ENCODE measurements around the gene MSANTD2. TPM values are rescaled to one million over a fixed set of nuclear protein-coding genes. Genes with fewer than 3 reads are reported as not detected.

The MSANTD2 gene
- total and polyA plus RNA-seq, 2 donors from 2014 or later: 6.5 to 16.4 TPM

GRCh38 chr11:124718801-124719200 is 81.4 kb downstream of the MSANTD2 start:
- DNase-seq: no peak
- FAIRE-seq: no peak
- peak overlapping the region in 1 of 3 donors; percentile 35 for H3K4me3 ChIP-seq (ENCODE audit: low read length in 3 of 3)
- TF ChIP-seq, protein P1, sequence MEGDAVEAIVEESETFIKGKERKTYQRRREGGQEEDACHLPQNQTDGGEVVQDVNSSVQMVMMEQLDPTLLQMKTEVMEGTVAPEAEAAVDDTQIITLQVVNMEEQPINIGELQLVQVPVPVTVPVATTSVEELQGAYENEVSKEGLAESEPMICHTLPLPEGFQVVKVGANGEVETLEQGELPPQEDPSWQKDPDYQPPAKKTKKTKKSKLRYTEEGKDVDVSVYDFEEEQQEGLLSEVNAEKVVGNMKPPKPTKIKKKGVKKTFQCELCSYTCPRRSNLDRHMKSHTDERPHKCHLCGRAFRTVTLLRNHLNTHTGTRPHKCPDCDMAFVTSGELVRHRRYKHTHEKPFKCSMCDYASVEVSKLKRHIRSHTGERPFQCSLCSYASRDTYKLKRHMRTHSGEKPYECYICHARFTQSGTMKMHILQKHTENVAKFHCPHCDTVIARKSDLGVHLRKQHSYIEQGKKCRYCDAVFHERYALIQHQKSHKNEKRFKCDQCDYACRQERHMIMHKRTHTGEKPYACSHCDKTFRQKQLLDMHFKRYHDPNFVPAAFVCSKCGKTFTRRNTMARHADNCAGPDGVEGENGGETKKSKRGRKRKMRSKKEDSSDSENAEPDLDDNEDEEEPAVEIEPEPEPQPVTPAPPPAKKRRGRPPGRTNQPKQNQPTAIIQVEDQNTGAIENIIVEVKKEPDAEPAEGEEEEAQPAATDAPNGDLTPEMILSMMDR (IDR thresholded peaks at IDR 0.05; ENCODE audit: borderline replicate concordance, extremely low read depth, insufficient read depth): no peak
- H3K27me3 ChIP-seq (ENCODE audit: control insufficient read depth, insufficient read depth, low read length): peaks cover 17% of the 10 kb centered on the region
- H3K36me3 ChIP-seq (ENCODE audit: control insufficient read depth in 2 of 3, insufficient read depth in 3 of 3, low read length in 3 of 3): no peaks in the 10 kb centered on the region
- H3K4me1 ChIP-seq (ENCODE audit: control insufficient read depth in 2 of 3, insufficient read depth in 2 of 3, low read depth in 1 of 3, low read length in 3 of 3): peaks cover 0 to 7% (median 5%) of the 10 kb centered on the region in 3 donors
- H3K9me3 ChIP-seq (ENCODE audit: control insufficient read depth in 2 of 3, insufficient read depth in 1 of 3, low read length in 3 of 3): no peaks in the 10 kb centered on the region
- intact Hi-C loops (cut with DNase I): no loop called here
- no peak overlapping the region for H3K27ac ChIP-seq (ENCODE audit: low read depth in 2 of 2, low read length in 2 of 2)
- H3K9ac ChIP-seq (ENCODE audit: low read length in 3 of 3): no peak overlapping the region

- peak overlapping the region in 2 of 3 donors; percentile 22 to 35 for H3K4me3 ChIP-seq (ENCODE audit: low read length in 3 of 3)
- FAIRE-seq: no peak
- TF ChIP-seq, protein P1 (IDR thresholded peaks at IDR 0.05; ENCODE audit: borderline replicate concordance, extremely low read depth, insufficient read depth): no peak
- H3K27ac ChIP-seq (ENCODE audit: low read depth in 2 of 2, low read length in 2 of 2): no peak overlapping the region
- no peaks in the 10 kb centered on the region for H3K36me3 ChIP-seq (ENCODE audit: control insufficient read depth in 2 of 3, insufficient read depth in 3 of 3, low read length in 3 of 3)
- H3K27me3 ChIP-seq (ENCODE audit: control insufficient read depth, insufficient read depth, low read length): peaks cover 17% of the 10 kb centered on the region
- intact Hi-C loops (cut with DNase I): no loop called here
- H3K9ac ChIP-seq (ENCODE audit: low read length in 3 of 3): peak overlapping the region in 1 of 3 donors; percentile 0
- H3K9me3 ChIP-seq (ENCODE audit: control insufficient read depth in 2 of 3, insufficient read depth in 1 of 3, low read length in 3 of 3): no peaks in the 10 kb centered on the region
- peak; percentile 49 to 71 (median 61) for DNase-seq
- peaks cover 0 to 7% (median 5%) of the 10 kb centered on the region in 3 donors for H3K4me1 ChIP-seq (ENCODE audit: control insufficient read depth in 2 of 3, insufficient read depth in 2 of 3, low read depth in 1 of 3, low read length in 3 of 3)
Observed at GRCh38 chr11:124717786-124718651, 82.2 kb downstream of the MSANTD2 start.

DNA sequence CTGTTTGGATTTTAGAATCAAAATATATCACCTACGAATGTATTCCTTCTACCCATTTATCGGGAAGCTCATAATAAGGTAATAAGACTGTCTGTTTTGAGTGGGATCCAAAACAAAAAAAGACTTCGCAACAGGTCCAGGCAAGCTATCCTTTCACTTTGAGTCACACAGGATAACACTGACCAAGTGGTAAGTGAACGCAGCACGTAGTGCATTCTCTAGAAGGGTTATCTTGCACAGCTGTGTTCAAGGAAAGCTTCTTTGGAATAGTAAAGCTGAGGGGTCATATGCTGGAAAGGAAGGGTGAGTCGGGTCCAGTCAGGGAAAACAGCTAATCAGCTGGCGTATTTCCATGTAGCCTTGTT is 82.8 kb downstream of the MSANTD2 start:
- TF ChIP-seq, protein P1 (IDR thresholded peaks at IDR 0.05; ENCODE audit: borderline replicate concordance, extremely low read depth, insufficient read depth): no peak
- Histone ChIP-seq H3K9me3 (ENCODE audit: control insufficient read depth in 2 of 3, insufficient read depth in 1 of 3, low read length in 3 of 3) (no peaks in the 10 kb centered on the region), H3K36me3 (ENCODE audit: control insufficient read depth in 2 of 3, insufficient read depth in 3 of 3, low read length in 3 of 3) (no peaks in the 10 kb centered on the region), H3K27ac (ENCODE audit: low read depth in 2 of 2, low read length in 2 of 2) (no peak overlapping the region), H3K9ac (ENCODE audit: low read length in 3 of 3) (peak overlapping the region in 1 of 3 donors; percentile 0), H3K4me3 (ENCODE audit: low read length in 3 of 3) (peak overlapping the region in 2 of 3 donors; percentile 22 to 35), H3K4me1 (ENCODE audit: control insufficient read depth in 2 of 3, insufficient read depth in 2 of 3, low read depth in 1 of 3, low read length in 3 of 3) (peaks cover 0 to 7% (median 5%) of the 10 kb centered on the region in 3 donors), H3K27me3 (ENCODE audit: control insufficient read depth, insufficient read depth, low read length) (peaks cover 17% of the 10 kb centered on the region)
- FAIRE-seq (no peak), DNase-seq (no peak)
- intact Hi-C loops (cut with DNase I): no loop called here
